H1 (cell line): ENCODE results near the gene ZNF318. TPM values are rescaled to one million over a fixed set of nuclear protein-coding genes. Genes with fewer than 3 reads are reported as not detected.

Source experiments
- CTCF ChIA-PET: fragments of 300-600 bp; sonication (Branson Sonifier 250); formaldehyde crosslinking; loops from one replicate; lab custom pipeline; 2021; ENCODE audit not compliant: partially characterized antibody; lab: Charles Lee
- POLR2A ChIA-PET: fragments of 300-600 bp; sonication (Branson Sonifier 250); formaldehyde crosslinking; loops from one replicate; lab custom pipeline; 2021; ENCODE audit warnings: inconsistent platforms; ENCODE audit not compliant: partially characterized antibody; lab: Charles Lee
- DNase-seq, 2 experiments: peaks; one replicate each; pipeline versions ENCODE4 v3.0.0 to v3.0.0-alpha.2; 2010 to 2022; ENCODE audit warnings: low spot score in 2 of 2, low read depth in 1 of 2, mixed read lengths in 1 of 2
- FAIRE-seq: peaks from 2 replicates; lab custom pipeline; 2011; peaks lifted over from hg19 to GRCh38; lab: Jason Lieb, UNC
- H2AFZ ChIP-seq: 2 replicates; pipeline ENCODE4 v1.8.1; 2012; ENCODE audit warnings: low read length, inconsistent platforms
- H2AK5ac ChIP-seq: 2 replicates; pipeline ENCODE4 v1.6.1; 2013; ENCODE audit warnings: low read depth, low read length
- H2BK120ac ChIP-seq: replicated peaks from 2 replicates; pipeline ENCODE3; 2013; ENCODE audit warnings: low read depth, low read length, inconsistent platforms
- H2BK12ac ChIP-seq: 2 replicates; pipeline ENCODE4 v1.6.1; 2013; ENCODE audit warnings: low read depth, low read length
- H2BK15ac ChIP-seq: 2 replicates; pipeline ENCODE4 v1.6.1; 2013; ENCODE audit warnings: low read length
- H2BK20ac ChIP-seq: 2 replicates; pipeline ENCODE4 v1.6.1; 2013; ENCODE audit warnings: low read length
- H2BK5ac ChIP-seq: 2 replicates; pipeline ENCODE4 v1.6.1; 2013; ENCODE audit warnings: low read depth, low read length
- H3K14ac ChIP-seq: 2 replicates; pipeline ENCODE4 v1.6.1; 2013; ENCODE audit warnings: inconsistent platforms; ENCODE audit not compliant: insufficient read length
- H3K18ac ChIP-seq: 2 replicates; pipeline ENCODE4 v1.6.1; 2013; ENCODE audit warnings: low read length; ENCODE audit errors: extremely low read depth
- H3K23ac ChIP-seq: 2 replicates; pipeline ENCODE4 v1.6.1; 2013; ENCODE audit warnings: inconsistent platforms; ENCODE audit not compliant: insufficient read length
- H3K23me2 ChIP-seq: 2 replicates; pipeline ENCODE4 v1.6.1; 2013; ENCODE audit warnings: low read depth, low read length
- H3K27ac ChIP-seq: 2 replicates; pipeline ENCODE4 v1.6.1; 2011; ENCODE audit warnings: low read depth, low read length, inconsistent platforms
- H3K27me3 ChIP-seq, 4 experiments: replicated peaks in 1 of 4; 1 replicate in 1 of 4; 2 replicates in 3 of 4; pipeline versions ENCODE4 v1.6.1 to v1.8.1; 2011 to 2013; ENCODE audit warnings: low read length in 3 of 4, mild to moderate bottlenecking in 3 of 4, inconsistent platforms in 2 of 4, mixed read lengths in 2 of 4, moderate library complexity in 1 of 4; ENCODE audit not compliant: control insufficient read depth in 3 of 4, insufficient read depth in 3 of 4; ENCODE audit errors: extremely low read depth in 1 of 4
- H3K36me3 ChIP-seq, 4 experiments: 2 replicates each; pipeline versions ENCODE4 v1.6.1 to v1.8.1; 2011 to 2013; ENCODE audit warnings: mild to moderate bottlenecking in 4 of 4, low read length in 3 of 4, moderate library complexity in 2 of 4, control low read depth in 1 of 4, inconsistent platforms in 1 of 4; ENCODE audit not compliant: insufficient read depth in 4 of 4, control insufficient read depth in 2 of 4
- H3K4ac ChIP-seq: replicated peaks from 2 replicates; pipeline ENCODE3; 2013; ENCODE audit warnings: low read length, low read depth, mixed read lengths, inconsistent platforms; ENCODE audit not compliant: insufficient read length
- H3K4me1 ChIP-seq, 4 experiments: replicated peaks in 1 of 4; 1 replicate in 1 of 4; 2 replicates in 3 of 4; pipeline versions ENCODE4 v1.6.1 to v1.8.1; 2011 to 2013; ENCODE audit warnings: low read length in 3 of 4, inconsistent platforms in 2 of 4, mixed read lengths in 1 of 4; ENCODE audit not compliant: insufficient read depth in 4 of 4, control insufficient read depth in 3 of 4
- H3K4me2 ChIP-seq, 2 experiments: 2 replicates each; pipeline versions ENCODE4 v1.6.1 to v1.8.1; 2011 to 2013; ENCODE audit warnings: low read depth in 2 of 2, low read length in 2 of 2, control low read depth in 1 of 2, inconsistent platforms in 1 of 2, mild to moderate bottlenecking in 1 of 2; ENCODE audit not compliant: insufficient read depth in 1 of 2
- H3K4me3 ChIP-seq, 4 experiments: fragments of 200-600, 300-600 bp in 1 of 4; sonication (generic), shearing (Covaris generic), sonication (Bioruptor Twin) in 1 of 4; 2 replicates each; pipeline versions ENCODE4 v1.5.1 to v1.8.1; 2011 to 2016; ENCODE audit warnings: low read length in 4 of 4, low read depth in 3 of 4, control low read depth in 2 of 4, inconsistent platforms in 2 of 4, mild to moderate bottlenecking in 2 of 4, mixed read lengths in 1 of 4, moderate library complexity in 1 of 4; ENCODE audit not compliant: insufficient read depth in 2 of 4; ENCODE audit errors: extremely low read depth in 1 of 4
- H3K56ac ChIP-seq: replicated peaks from 2 replicates; pipeline ENCODE3; 2013; ENCODE audit warnings: low read depth, mild to moderate bottlenecking, mixed read lengths, low read length, inconsistent platforms; ENCODE audit not compliant: insufficient read length
- H3K79me1 ChIP-seq: 2 replicates; pipeline ENCODE4 v1.6.1; 2013; ENCODE audit warnings: low read depth, low read length, control low read depth
- H3K79me2 ChIP-seq, 2 experiments: 2 replicates each; pipeline versions ENCODE4 v1.6.1 to v1.8.1; 2012 to 2013; ENCODE audit warnings: low read length in 2 of 2, mild to moderate bottlenecking in 2 of 2, inconsistent platforms in 1 of 2; ENCODE audit not compliant: insufficient read depth in 2 of 2, control insufficient read depth in 1 of 2
- H3K9ac ChIP-seq, 4 experiments: replicated peaks in 1 of 4; 1 replicate in 1 of 4; 2 replicates in 3 of 4; pipeline versions ENCODE4 v1.6.1 to v1.8.1; 2011 to 2013; ENCODE audit warnings: low read depth in 3 of 4, low read length in 3 of 4, control low read depth in 2 of 4, mild to moderate bottlenecking in 2 of 4, moderate library complexity in 2 of 4, inconsistent platforms in 1 of 4; ENCODE audit errors: extremely low read depth in 1 of 4
- H3K9me3 ChIP-seq, 2 experiments: 2 replicates each; pipeline versions ENCODE4 v1.6.1 to v1.8.1; 2012 to 2013; ENCODE audit warnings: mild to moderate bottlenecking in 2 of 2, moderate library complexity in 2 of 2, control low read depth in 1 of 2, inconsistent platforms in 1 of 2, low read depth in 1 of 2, low read length in 1 of 2, mixed read lengths in 1 of 2; ENCODE audit not compliant: insufficient read depth in 2 of 2
- H4K20me1 ChIP-seq, 2 experiments: replicated peaks in 1 of 2; 2 replicates each; pipeline versions ENCODE3 to v1.8.1; 2011 to 2013; ENCODE audit warnings: inconsistent platforms in 2 of 2, low read length in 2 of 2, mild to moderate bottlenecking in 1 of 2; ENCODE audit not compliant: insufficient read depth in 2 of 2, control insufficient read depth in 1 of 2
- H4K5ac ChIP-seq: 2 replicates; pipeline ENCODE4 v1.6.1; 2013; ENCODE audit warnings: low read length, low read depth, mixed read lengths, inconsistent platforms; ENCODE audit not compliant: insufficient read length
- H4K8ac ChIP-seq: 2 replicates; pipeline ENCODE4 v1.8.0; 2013; ENCODE audit warnings: mild to moderate bottlenecking, moderate library complexity, low read length, inconsistent platforms; ENCODE audit not compliant: insufficient read depth; ENCODE audit errors: extremely low read depth
- H4K91ac ChIP-seq: replicated peaks from 2 replicates; pipeline ENCODE3; 2013; ENCODE audit warnings: low read length, mixed read lengths, inconsistent platforms; ENCODE audit not compliant: insufficient read length
- BRCA1 ChIP-seq: IDR thresholded peaks from 2 replicates; pipeline ENCODE4 v1.6.1; 2012; ENCODE audit warnings: low read depth, low read length, improper control_type of control experiment
- CTBP2 ChIP-seq: IDR thresholded peaks from 2 replicates; pipeline ENCODE4 v1.7.0; 2011; ENCODE audit warnings: borderline replicate concordance, mild to moderate bottlenecking, moderate library complexity, mixed read lengths, low read length; ENCODE audit not compliant: insufficient read depth, insufficient read length
- MAFK ChIP-seq: IDR thresholded peaks from 2 replicates; pipeline ENCODE4 v1.6.1; 2012; ENCODE audit warnings: low read depth, mild to moderate bottlenecking, improper control_type of control experiment, low read length
- POLR2A ChIP-seq, 2 experiments: IDR thresholded peaks; 1 replicate in 1 of 2; 2 replicates in 1 of 2; pipeline ENCODE4 v1.6.1; 2011; ENCODE audit warnings: low read depth in 2 of 2, low read length in 2 of 2, mild to moderate bottlenecking in 2 of 2; ENCODE audit errors: control extremely low read depth in 1 of 2
- RXRA ChIP-seq: IDR thresholded peaks from 2 replicates; pipeline ENCODE4 v1.6.1; 2011; ENCODE audit warnings: low read depth, mild to moderate bottlenecking, low read length, moderate library complexity; ENCODE audit not compliant: insufficient read depth
- SP1 ChIP-seq: IDR thresholded peaks from 2 replicates; pipeline ENCODE4 v1.6.1; 2011; ENCODE audit warnings: low read depth, low read length
- TBP ChIP-seq: IDR thresholded peaks from 2 replicates; pipeline ENCODE4 v1.6.1; 2011; ENCODE audit warnings: low read depth, low read length, improper control_type of control experiment
- WGBS, 2 experiments: shearing (Covaris generic) in 1 of 2; methylation state at CpG; one replicate each; pipeline versions ENCODE4 v1.1.6 to v1.1.7; 2013 to 2015; ENCODE audit warnings: low lambda C conversion rate in 2 of 2, mixed read lengths in 2 of 2, inconsistent platforms in 1 of 2, low coverage in 1 of 2, missing lambda C conversion rate in 1 of 2; ENCODE audit not compliant: insufficient replicate concordance in 2 of 2, insufficient coverage in 1 of 2, insufficient read length in 1 of 2; ENCODE audit errors: extremely low coverage in 1 of 2, missing lambda C conversion rate in 1 of 2; 5-methylcytosine and 5-hydroxymethylcytosine counted together
- polyA plus RNA-seq, 7 experiments: library from polyadenylated mRNA; depleted of rRNA in 3 of 7; stranded (reverse) in 5 of 7; unstranded in 2 of 7; fragments of >200 nt in 5 of 7; fragments of 200-250 nt in 2 of 7; gene quantifications; 1 replicate in 5 of 7; 2 replicates in 1 of 7; 4 replicates in 1 of 7; pipeline versions ENCODE4 v1.2.1 to v1.2.3, GENCODE V29; 2011 to 2013; ENCODE audit warnings: missing spikeins in 2 of 7, mixed read lengths in 2 of 7
- total RNA-seq: library from RNA; stranded (reverse); fragmentation: NEBNext Ultra II Directional; extraction: Animal tissue kit (Norgen Biotek cat#: 25700); gene quantifications from 2 replicates; pipeline ENCODE4 v1.2.1, GENCODE V29; 2021
- TF ChIP-seq, protein P1 (sequence below): IDR thresholded peaks from 2 replicates; pipeline ENCODE4 v1.6.1; 2012; ENCODE audit warnings: inconsistent platforms

The ZNF318 gene
- total and polyA plus RNA-seq, 2 of the 8 experiments (the other 6 are each of a cell fraction or from before 2014, with no cell fraction given), result 10.2 to 22.1 TPM

DNA sequence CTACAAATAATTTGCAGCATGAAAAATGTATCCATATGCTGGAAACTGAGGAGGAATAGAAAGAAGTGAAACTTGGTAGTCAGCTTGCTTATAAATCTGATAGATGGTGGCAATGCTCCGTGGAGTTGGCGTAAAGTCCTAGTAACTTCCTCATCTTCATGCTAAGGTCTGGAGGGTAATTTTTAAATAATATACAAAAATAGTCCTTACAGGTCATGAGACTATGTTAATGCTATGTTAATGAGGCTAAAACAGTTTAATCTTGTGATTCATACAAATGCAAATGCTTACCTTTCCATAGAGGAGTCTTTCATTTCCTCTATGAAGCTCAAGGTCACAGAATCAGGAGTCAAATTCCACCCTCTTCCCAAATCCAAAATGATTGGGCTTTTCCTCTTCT, 51.4 kb downstream of the ZNF318 start:
- H3K27me3 ChIP-seq, result no peaks in the 10 kb centered on the region
- ChIA-PET CTCF (interaction anchor here (1.1 to 2.2 kb wide), 5 partner anchors 10 to 54 kb away, joined by 3 to 9 read pairs (median 6); partner anchors contain the start of gene CRIP3), POLR2A (interaction anchor here (1.0 to 1.3 kb wide), 2 partner anchors 10 to 41 kb away, joined by 3 to 4 read pairs; partner anchors contain the start of gene CRIP3)
- no peak overlapping the region for H3K23ac ChIP-seq
- no peaks in the 10 kb centered on the region; the same call in 1 of the 2 replicates for H3K23me2 ChIP-seq
- no peak overlapping the region for H3K4me2 ChIP-seq
- no peak overlapping the region for H4K91ac ChIP-seq
- no peak overlapping the region for H3K4me3 ChIP-seq
- H3K36me3 ChIP-seq, result no peaks in the 10 kb centered on the region
- H2BK120ac ChIP-seq, result no peak overlapping the region
- no peak overlapping the region for H3K56ac ChIP-seq
- no peak overlapping the region for H3K14ac ChIP-seq
- no peaks in the 10 kb centered on the region for H3K79me1 ChIP-seq
- no peaks in the 10 kb centered on the region for H3K79me2 ChIP-seq
- no peak overlapping the region for H4K8ac ChIP-seq
- H3K9ac ChIP-seq, result no peak overlapping the region
- H3K27ac ChIP-seq, result no peak overlapping the region
- H3K4me1 ChIP-seq, result peaks cover 0 to 3% (median 0%) of the 10 kb centered on the region in 4 experiments; a peak in 3 of 7 replicates
- H3K18ac ChIP-seq, result no peak overlapping the region
- H2BK5ac ChIP-seq, result no peak overlapping the region
- no peaks in the 10 kb centered on the region for H4K20me1 ChIP-seq
- H2AFZ ChIP-seq, result no peak overlapping the region
- H2AK5ac ChIP-seq, result no peak overlapping the region
- 93% methylated on average over 2 of the region's 2 CpGs; no CpG with 5 or more reads in 1 of the 2 experiments for WGBS, 2 experiments
- H3K4ac ChIP-seq, result no peak overlapping the region
- TF ChIP-seq SP1 (no peak), CTBP2 (no peak), RXRA (no peak), BRCA1 (no peak), POLR2A (IDR thresholded peaks at IDR 0.05; ENCODE audit: control extremely low read depth in 1 of 2, low read depth in 2 of 2, low read length in 2 of 2) (no peak), TBP (no peak), MAFK (no peak)
- TF ChIP-seq, protein P1, sequence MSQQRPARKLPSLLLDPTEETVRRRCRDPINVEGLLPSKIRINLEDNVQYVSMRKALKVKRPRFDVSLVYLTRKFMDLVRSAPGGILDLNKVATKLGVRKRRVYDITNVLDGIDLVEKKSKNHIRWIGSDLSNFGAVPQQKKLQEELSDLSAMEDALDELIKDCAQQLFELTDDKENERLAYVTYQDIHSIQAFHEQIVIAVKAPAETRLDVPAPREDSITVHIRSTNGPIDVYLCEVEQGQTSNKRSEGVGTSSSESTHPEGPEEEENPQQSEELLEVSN, result no peak
- H2BK15ac ChIP-seq, result no peak overlapping the region
- DNase-seq (no peak), FAIRE-seq (no peak)
- no peaks in the 10 kb centered on the region for H3K9me3 ChIP-seq
- H4K5ac ChIP-seq, result no peak overlapping the region
- no peak overlapping the region for H2BK20ac ChIP-seq
- H2BK12ac ChIP-seq, result no peak overlapping the region
